Adrenal gland (tissue), 12 donors: ENCODE measurements around the gene C13orf46. TPM values are rescaled to one million over a fixed set of nuclear protein-coding genes. Genes with fewer than 3 reads are reported as not detected.

Experiments used
- DNase-seq, 7 donors: peaks; one replicate each; pipeline ENCODE4 v3.0.0-alpha.2; 2019 to 2020
- H3K27ac ChIP-seq, 5 donors: fragments of 200-600 bp; sonication (generic) in 4 of 5; 1 replicate in 3 of 5; 2 replicates in 2 of 5; pipeline versions ENCODE4 v1.5.1 to v1.8.0; 2016 to 2020; ENCODE audit warnings: mild to moderate bottlenecking in 1 of 5
- H3K27me3 ChIP-seq: fragments of 200-600 bp; 2 replicates; pipeline ENCODE4 v1.8.0; 2021
- H3K36me3 ChIP-seq, 2 donors: fragments of 200-600 bp; replicated peaks in 1 of 2; 1 replicate in 1 of 2; 2 replicates in 1 of 2; pipeline versions ENCODE4 v1.5.1 to v1.8.0; 2018 to 2022
- H3K4me1 ChIP-seq, 2 donors: fragments of 200-600 bp; replicated peaks in 1 of 2; 1 replicate in 1 of 2; 2 replicates in 1 of 2; pipeline versions ENCODE4 v1.5.1 to v1.8.0; 2018 to 2021
- H3K4me3 ChIP-seq, 4 donors: fragments of 200-600 bp; sonication (generic) in 3 of 4; one replicate each; pipeline ENCODE4 v1.5.1; 2016 to 2018
- H3K9me3 ChIP-seq, 3 donors: fragments of 200-600 bp; sonication (generic) in 1 of 3; replicated peaks in 1 of 3; 1 replicate in 2 of 3; 2 replicates in 1 of 3; pipeline versions ENCODE4 v1.5.1 to v1.8.0; 2016 to 2021
- POLR2A ChIP-seq, 2 donors: fragments of 450-650 bp; IDR thresholded peaks; one replicate each; pipeline ENCODE4 v1.6.1; 2017; ENCODE audit warnings: antibody characterized with exemption in 2 of 2, mild to moderate bottlenecking in 2 of 2, moderate library complexity in 1 of 2
- WGBS, 4 donors: extraction: QIAGEN DNeasy Blood & Tissue Kit in 2 of 4; methylation state at CpG; one replicate each; pipeline versions ENCODE4 v1.1.5 to v1.1.7; 2013 to 2017; 5-methylcytosine and 5-hydroxymethylcytosine counted together
- intact Hi-C, 2 donors: fragments of 100-400 bp; cut with DNase I; formaldehyde crosslinking; loops; one replicate each; pipeline versions ENCODE4 v1.14.1 to v1.15.0; 2022 to 2023
- polyA plus RNA-seq, 3 donors: library from polyadenylated mRNA; stranded (reverse); fragments of 200-250 nt in 2 of 3; fragments of 350-450 nt in 1 of 3; fragmentation: Illumina TruSeq in 1 of 3; extraction: RNeasy Lipid Tissue Mini Kit (QIAGEN cat#74804) in 1 of 3; gene quantifications; one replicate each; pipeline ENCODE4 v1.2.3, GENCODE V29; 2013 to 2014
- total RNA-seq, 9 donors: library from RNA; depleted of rRNA in 4 of 9; stranded (reverse); fragments of >200 nt in 4 of 9; fragments of 120-200 nt in 1 of 9; fragmentation: NEBNext Ultra II Directional in 1 of 9; extraction: Animal tissue kit (Norgen Biotek cat#: 25700) in 1 of 9; gene quantifications; one replicate each; pipeline versions ENCODE4 v1.1.0 to v1.2.4, GENCODE V29; 2013 to 2023
- TF ChIP-seq, protein P1 (sequence below), 6 experiments: fragments of 450-650 bp in 4 of 6; fragments of 200-600 bp in 2 of 6; sonication (generic) in 1 of 6; IDR thresholded peaks; 1 replicate in 5 of 6; 2 replicates in 1 of 6; pipeline versions ENCODE4 v1.5.1 to v1.8.0; 2016 to 2021; ENCODE audit warnings: antibody characterized with exemption in 6 of 6, mild to moderate bottlenecking in 2 of 6, moderate library complexity in 1 of 6
- donor health status: healthy with polysubstance abuse.
- donor health status: Bipolar disorder and iron deficiency.
- donor health status: DM: yes; HTN: yes; CAD: no.
- donor health status: DM: no; HTN: no; CAD: no.
- donor health status: DM: no; HTN: no; CAD: no.
- donor health status: DM: yes; HTN: yes; CAD: no.

C13orf46 gene
- total and polyA plus RNA-seq, 12 donors, result 0.06 to 0.88 (median 0.19) TPM; not detected in 3

DNA sequence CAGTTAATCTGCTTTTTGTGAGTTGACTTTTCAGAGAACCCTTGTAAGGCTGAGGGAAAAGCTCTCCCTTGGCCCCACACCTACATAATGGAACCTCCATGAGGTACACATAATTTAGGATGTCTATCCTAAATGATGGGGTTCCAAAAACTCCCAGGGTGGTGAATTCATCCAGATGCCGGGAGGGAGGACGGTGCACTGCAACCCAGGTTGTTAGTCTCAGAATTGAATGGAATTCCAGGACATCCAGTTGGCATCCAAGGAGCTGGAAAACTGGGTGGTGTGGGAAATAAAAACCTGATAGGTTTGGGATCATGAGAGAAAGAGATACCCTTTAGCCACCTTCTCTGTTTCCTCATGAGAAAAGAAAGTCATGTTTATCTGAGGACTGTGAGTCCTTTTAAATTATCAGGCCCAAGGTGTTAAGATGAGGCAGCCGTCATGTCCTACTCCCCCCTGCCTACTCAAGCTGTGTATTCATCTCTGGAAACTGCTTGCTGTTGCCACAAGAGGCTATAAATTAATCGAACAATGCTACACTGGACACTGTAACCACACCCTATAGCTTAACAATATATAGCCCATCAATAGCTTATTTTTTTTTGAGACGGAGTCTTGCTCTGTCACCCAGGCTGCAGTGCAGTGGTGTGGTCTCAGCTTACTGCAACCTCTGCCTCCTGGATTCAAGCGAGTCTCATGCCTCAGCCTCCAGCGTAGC is 49.5 kb downstream of the C13orf46 start:
- 76 to 89% (median 84%) methylated on average over 6 to 7 of the region's 7 CpGs for WGBS, 4 donors
- no peaks in the 10 kb centered on the region for H3K9me3 ChIP-seq
- peaks cover 0 to 4% of the 10 kb centered on the region in 2 donors for H3K4me1 ChIP-seq
- intact Hi-C loops, result no loop called here
- peak in 3 of 7 donors; percentile 1 to 5 (median 3) for DNase-seq
- no peak overlapping the region for H3K27ac ChIP-seq
- no peak for TF ChIP-seq POLR2A (IDR thresholded peaks at IDR 0.05)
- TF ChIP-seq, protein P1, sequence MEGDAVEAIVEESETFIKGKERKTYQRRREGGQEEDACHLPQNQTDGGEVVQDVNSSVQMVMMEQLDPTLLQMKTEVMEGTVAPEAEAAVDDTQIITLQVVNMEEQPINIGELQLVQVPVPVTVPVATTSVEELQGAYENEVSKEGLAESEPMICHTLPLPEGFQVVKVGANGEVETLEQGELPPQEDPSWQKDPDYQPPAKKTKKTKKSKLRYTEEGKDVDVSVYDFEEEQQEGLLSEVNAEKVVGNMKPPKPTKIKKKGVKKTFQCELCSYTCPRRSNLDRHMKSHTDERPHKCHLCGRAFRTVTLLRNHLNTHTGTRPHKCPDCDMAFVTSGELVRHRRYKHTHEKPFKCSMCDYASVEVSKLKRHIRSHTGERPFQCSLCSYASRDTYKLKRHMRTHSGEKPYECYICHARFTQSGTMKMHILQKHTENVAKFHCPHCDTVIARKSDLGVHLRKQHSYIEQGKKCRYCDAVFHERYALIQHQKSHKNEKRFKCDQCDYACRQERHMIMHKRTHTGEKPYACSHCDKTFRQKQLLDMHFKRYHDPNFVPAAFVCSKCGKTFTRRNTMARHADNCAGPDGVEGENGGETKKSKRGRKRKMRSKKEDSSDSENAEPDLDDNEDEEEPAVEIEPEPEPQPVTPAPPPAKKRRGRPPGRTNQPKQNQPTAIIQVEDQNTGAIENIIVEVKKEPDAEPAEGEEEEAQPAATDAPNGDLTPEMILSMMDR (IDR thresholded peaks at IDR 0.05), result no peak
- no peaks in the 10 kb centered on the region for H3K27me3 ChIP-seq
- H3K4me3 ChIP-seq, result no peak overlapping the region
- no peaks in the 10 kb centered on the region for H3K36me3 ChIP-seq

DNA sequence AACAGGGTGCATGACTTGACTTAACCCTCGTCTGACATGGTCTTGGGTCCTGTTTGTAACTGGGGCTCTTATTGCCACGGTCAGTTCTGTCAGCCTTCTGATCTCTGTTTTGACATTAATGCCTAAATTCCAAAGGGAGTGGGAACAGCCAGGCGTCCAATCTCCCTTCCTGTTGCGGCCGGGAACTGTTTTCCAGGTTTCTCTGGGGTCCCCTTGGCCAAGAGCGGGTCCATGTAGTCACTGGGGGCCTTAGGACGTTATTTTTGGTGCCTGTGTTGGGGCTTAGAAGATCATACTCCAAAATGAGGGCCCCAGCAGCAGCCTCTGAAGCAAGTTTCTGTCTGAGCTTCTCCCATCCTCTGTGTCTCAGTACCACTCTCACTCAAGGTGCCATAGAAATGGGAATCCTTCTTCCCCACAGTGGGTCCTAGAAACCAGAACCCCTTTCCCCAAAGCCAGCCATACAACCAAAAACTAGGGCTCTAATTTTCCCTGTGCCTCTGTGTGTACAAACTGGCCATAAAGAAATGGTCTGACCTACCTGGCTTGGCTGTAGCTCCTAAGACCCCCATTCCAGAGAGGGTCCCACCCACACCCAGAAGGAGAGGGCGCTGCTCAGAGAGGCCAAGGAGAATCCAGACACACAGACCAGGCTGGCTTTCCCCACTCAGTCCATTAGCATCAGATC is 50.4 kb downstream of the C13orf46 start:
- H3K4me1 ChIP-seq, result peaks cover 0 to 4% of the 10 kb centered on the region in 2 donors
- DNase-seq, result peak in 4 of 7 donors; percentile 4 to 31 (median 6)
- no peak for TF ChIP-seq POLR2A (IDR thresholded peaks at IDR 0.05)
- TF ChIP-seq, protein P1 (IDR thresholded peaks at IDR 0.05), result no peak
- no peak overlapping the region for H3K4me3 ChIP-seq
- no peaks in the 10 kb centered on the region for H3K9me3 ChIP-seq
- 63 to 78% (median 67%) methylated on average over 4 to 8 of the region's 8 CpGs for WGBS, 4 donors
- H3K36me3 ChIP-seq, result no peaks in the 10 kb centered on the region
- H3K27me3 ChIP-seq, result no peaks in the 10 kb centered on the region
- intact Hi-C loops, result no loop called here
- no peak overlapping the region for H3K27ac ChIP-seq

DNA sequence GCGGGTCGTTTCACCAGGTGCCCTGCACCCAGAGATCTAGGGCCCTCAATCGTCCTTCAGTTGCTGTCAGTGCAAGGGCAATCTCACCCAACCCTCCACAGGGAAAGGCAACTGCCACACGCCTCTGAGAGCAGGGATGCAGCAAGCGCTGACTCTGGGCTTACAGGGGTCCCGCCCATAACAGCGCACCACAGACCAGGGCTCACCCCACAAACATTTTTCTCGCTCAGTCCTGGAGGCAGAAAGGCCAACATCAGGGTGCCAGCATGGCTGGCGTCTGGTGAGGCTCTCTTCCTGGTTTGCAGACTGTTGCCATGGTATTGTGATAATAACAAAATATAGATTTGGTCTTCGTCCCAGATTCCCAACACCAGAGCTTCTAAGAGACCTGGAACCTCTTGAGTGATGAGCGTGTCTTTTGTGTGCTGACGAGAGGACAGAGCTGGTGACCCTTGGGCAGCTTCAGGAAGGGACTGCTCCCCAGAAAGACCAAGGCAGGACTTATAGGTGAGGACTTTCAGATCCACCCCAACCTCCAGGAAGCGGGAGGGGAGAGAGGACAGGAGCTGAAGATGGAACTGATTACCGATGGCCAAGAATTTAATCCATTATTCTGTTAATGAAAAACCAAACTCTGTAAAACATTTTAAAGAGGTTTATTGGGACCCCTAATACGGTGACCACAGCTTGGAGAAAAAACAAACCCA is 51.3 kb downstream of the C13orf46 start:
- no peak overlapping the region for H3K4me3 ChIP-seq
- H3K9me3 ChIP-seq, result no peaks in the 10 kb centered on the region
- H3K27ac ChIP-seq, result no peak overlapping the region
- H3K4me1 ChIP-seq, result no peaks in the 10 kb centered on the region
- no peaks in the 10 kb centered on the region for H3K27me3 ChIP-seq
- no peaks in the 10 kb centered on the region for H3K36me3 ChIP-seq
- TF ChIP-seq POLR2A (IDR thresholded peaks at IDR 0.05), result no peak
- TF ChIP-seq, protein P1 (IDR thresholded peaks at IDR 0.05), result no peak
- WGBS, 4 donors, result 79 to 86% (median 82%) methylated on average over 12 to 15 of the region's 15 CpGs
- DNase-seq, result peak in 4 of 7 donors; percentile 3 to 17 (median 8)
- intact Hi-C loops, result no loop called here

DNA sequence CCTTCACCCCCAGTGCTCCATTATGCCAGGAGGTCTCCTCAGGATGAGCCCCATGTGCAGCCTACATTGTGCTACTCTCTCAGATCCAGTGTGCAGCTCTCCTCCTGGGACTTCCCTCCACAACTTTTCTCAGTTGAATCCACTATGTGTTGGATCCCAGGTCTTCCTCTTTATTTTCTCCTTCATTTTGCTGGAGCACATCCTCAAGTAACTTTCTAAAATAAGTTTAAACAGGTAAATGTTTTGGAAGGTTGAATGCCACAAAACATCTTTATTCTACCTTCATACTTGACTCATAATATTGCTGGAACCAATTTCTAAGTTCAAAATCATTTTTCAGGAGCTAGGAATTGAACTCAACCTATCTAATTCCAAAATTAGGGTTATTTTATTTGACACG is 52.1 kb downstream of the C13orf46 start:
- no peak for TF ChIP-seq POLR2A (IDR thresholded peaks at IDR 0.05)
- TF ChIP-seq, protein P1 (IDR thresholded peaks at IDR 0.05), result no peak
- no peak for DNase-seq
- Histone ChIP-seq H3K36me3 (no peaks in the 10 kb centered on the region), H3K4me3 (no peak overlapping the region), H3K4me1 (no peaks in the 10 kb centered on the region), H3K27ac (no peak overlapping the region), H3K27me3 (no peaks in the 10 kb centered on the region), H3K9me3 (no peaks in the 10 kb centered on the region)
- intact Hi-C loops, result no loop called here
- 67 to 79% (median 73%) methylated on average over 1 of the region's 1 CpG for WGBS, 4 donors
